ENCODE results near the gene PPM1H. TPM values are rescaled to one million over a fixed set of nuclear protein-coding genes. Genes with fewer than 3 reads are reported as not detected.

PPM1H gene
- total RNA-seq, 2 donors from 2014 or later: 27.0 to 46.9 TPM

- no peak for TF ChIP-seq CTCF (IDR thresholded peaks at IDR 0.05)
- TF ChIP-seq POLR2AphosphoS5 (IDR thresholded peaks at IDR 0.05): no peak
- TF ChIP-seq POLR2A (IDR thresholded peaks at IDR 0.05): no peak
- WGBS: 85% methylated on average over 2 of the region's 2 CpGs
- Histone ChIP-seq H3K4me3 (no peak overlapping the region), H3K9me3 (no peaks in the 10 kb centered on the region), H3K4me1 (replicated peaks) (no peaks in the 10 kb centered on the region), H3K27ac (no peak overlapping the region), H3K36me3 (no peaks in the 10 kb centered on the region), H3K27me3 (replicated peaks; ENCODE audit: insufficient read depth) (no peaks in the 10 kb centered on the region)
- no peak for DNase-seq (ENCODE audit: low spot score)
- intact Hi-C loops (cut with DNase I): no loop called here
Measured at GRCh38 chr12:62720025-62720424, 214.9 kb downstream of the PPM1H start.

GRCh38 chr12:62718762-62719426, 216.1 kb downstream of the PPM1H start:
- Histone ChIP-seq H3K4me3 (no peak overlapping the region), H3K36me3 (no peaks in the 10 kb centered on the region), H3K4me1 (replicated peaks) (no peaks in the 10 kb centered on the region), H3K9me3 (no peaks in the 10 kb centered on the region), H3K27ac (no peak overlapping the region), H3K27me3 (replicated peaks; ENCODE audit: insufficient read depth) (no peaks in the 10 kb centered on the region)
- intact Hi-C loops (cut with DNase I): no loop called here
- WGBS: 95% methylated on average over 2 of the region's 2 CpGs
- no peak for TF ChIP-seq POLR2AphosphoS5 (IDR thresholded peaks at IDR 0.05)
- TF ChIP-seq POLR2A (IDR thresholded peaks at IDR 0.05): no peak
- TF ChIP-seq CTCF (IDR thresholded peaks at IDR 0.05): no peak
- no peak for DNase-seq (ENCODE audit: low spot score)

GRCh38 chr12:62717643-62718042, 217.3 kb downstream of the PPM1H start:
- 76% methylated on average over 1 of the region's 1 CpG for WGBS
- intact Hi-C loops (cut with DNase I): no loop called here
- no peaks in the 10 kb centered on the region for H3K9me3 ChIP-seq
- TF ChIP-seq POLR2AphosphoS5 (IDR thresholded peaks at IDR 0.05) (no peak), POLR2A (IDR thresholded peaks at IDR 0.05) (no peak), CTCF (IDR thresholded peaks at IDR 0.05) (no peak)
- H3K27me3 ChIP-seq (replicated peaks; ENCODE audit: insufficient read depth): no peaks in the 10 kb centered on the region
- H3K36me3 ChIP-seq: no peaks in the 10 kb centered on the region
- no peak overlapping the region for H3K4me3 ChIP-seq
- H3K27ac ChIP-seq: no peak overlapping the region
- DNase-seq (ENCODE audit: low spot score): no peak
- no peaks in the 10 kb centered on the region for H3K4me1 ChIP-seq (replicated peaks)

GRCh38 chr12:62716866-62717525, 218.0 kb downstream of the PPM1H start:
- Histone ChIP-seq H3K4me3 (no peak overlapping the region), H3K27ac (no peak overlapping the region), H3K27me3 (replicated peaks; ENCODE audit: insufficient read depth) (no peaks in the 10 kb centered on the region), H3K4me1 (replicated peaks) (no peaks in the 10 kb centered on the region), H3K9me3 (no peaks in the 10 kb centered on the region), H3K36me3 (no peaks in the 10 kb centered on the region)
- 54% methylated on average over 5 of the region's 5 CpGs for WGBS
- intact Hi-C loops (cut with DNase I): no loop called here
- no peak for DNase-seq (ENCODE audit: low spot score)
- TF ChIP-seq CTCF (IDR thresholded peaks at IDR 0.05) (no peak), POLR2A (IDR thresholded peaks at IDR 0.05) (no peak), POLR2AphosphoS5 (IDR thresholded peaks at IDR 0.05) (no peak)

- intact Hi-C loops (cut with DNase I): no loop called here
- Histone ChIP-seq H3K4me1 (replicated peaks) (no peaks in the 10 kb centered on the region), H3K27ac (no peak overlapping the region), H3K36me3 (no peaks in the 10 kb centered on the region), H3K27me3 (replicated peaks; ENCODE audit: insufficient read depth) (no peaks in the 10 kb centered on the region), H3K4me3 (no peak overlapping the region), H3K9me3 (no peaks in the 10 kb centered on the region)
- WGBS: 91% methylated on average over 3 of the region's 3 CpGs
- DNase-seq (ENCODE audit: low spot score): no peak
- TF ChIP-seq POLR2A (IDR thresholded peaks at IDR 0.05): no peak
- no peak for TF ChIP-seq POLR2AphosphoS5 (IDR thresholded peaks at IDR 0.05)
- no peak for TF ChIP-seq CTCF (IDR thresholded peaks at IDR 0.05)
Measured at GRCh38 chr12:62716037-62716436, 218.9 kb downstream of the PPM1H start.

Data from prostate gland (tissue), 2 donors.